ENCODE measurements around the gene BRD4.

The BRD4 gene

DNA sequence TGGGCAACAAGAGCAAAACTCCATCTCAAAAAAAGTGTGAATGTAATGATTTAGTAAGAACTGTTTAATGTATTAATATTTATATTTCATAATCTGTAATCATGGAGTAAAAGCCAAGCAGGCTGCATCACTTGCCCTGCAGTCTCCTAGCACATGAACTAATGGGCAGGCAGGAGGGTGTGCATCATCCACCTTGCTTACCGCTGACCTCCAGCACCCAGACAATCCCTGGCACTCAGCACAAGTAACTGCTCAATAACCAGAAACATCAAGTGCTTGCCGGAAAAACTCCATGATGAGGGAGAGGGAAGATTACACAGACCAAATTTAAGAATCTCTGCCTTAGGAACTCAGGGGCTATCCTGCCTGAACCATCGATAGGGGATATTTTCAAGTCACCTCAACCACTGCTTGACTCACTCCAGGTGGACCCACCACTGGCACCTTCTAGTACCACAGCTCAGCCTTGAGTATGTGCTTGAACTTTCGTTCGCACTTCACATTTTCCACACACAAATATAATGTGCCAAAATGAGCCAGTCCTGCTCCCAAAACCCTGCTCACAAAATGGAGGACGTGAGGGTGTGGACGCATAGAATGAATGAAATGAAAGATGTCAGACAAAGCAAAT is 18.6 kb downstream of the BRD4 start:
- no peak for DNase-seq (ENCODE audit: low read depth)

DNA sequence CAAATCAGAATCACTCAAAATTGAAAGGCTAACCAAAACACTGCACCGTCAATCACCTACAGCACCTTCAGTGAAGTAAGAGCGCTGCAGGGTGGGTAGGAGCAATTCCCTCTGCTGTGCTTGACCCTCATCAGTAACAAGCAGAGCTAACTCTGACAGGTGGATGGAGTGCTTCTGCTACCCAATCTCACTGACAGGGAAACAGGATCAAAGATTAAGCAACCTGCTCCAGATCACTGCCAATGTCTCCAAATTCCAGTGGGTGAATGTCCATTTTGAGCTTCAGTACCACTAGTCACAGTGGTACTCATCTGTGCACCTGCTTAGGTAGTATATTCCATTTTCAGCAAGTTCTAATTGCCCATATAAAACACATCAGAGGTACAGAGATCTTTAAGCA is 25.2 kb downstream of the BRD4 start:
- no peak for DNase-seq (ENCODE audit: low read depth)

DNA sequence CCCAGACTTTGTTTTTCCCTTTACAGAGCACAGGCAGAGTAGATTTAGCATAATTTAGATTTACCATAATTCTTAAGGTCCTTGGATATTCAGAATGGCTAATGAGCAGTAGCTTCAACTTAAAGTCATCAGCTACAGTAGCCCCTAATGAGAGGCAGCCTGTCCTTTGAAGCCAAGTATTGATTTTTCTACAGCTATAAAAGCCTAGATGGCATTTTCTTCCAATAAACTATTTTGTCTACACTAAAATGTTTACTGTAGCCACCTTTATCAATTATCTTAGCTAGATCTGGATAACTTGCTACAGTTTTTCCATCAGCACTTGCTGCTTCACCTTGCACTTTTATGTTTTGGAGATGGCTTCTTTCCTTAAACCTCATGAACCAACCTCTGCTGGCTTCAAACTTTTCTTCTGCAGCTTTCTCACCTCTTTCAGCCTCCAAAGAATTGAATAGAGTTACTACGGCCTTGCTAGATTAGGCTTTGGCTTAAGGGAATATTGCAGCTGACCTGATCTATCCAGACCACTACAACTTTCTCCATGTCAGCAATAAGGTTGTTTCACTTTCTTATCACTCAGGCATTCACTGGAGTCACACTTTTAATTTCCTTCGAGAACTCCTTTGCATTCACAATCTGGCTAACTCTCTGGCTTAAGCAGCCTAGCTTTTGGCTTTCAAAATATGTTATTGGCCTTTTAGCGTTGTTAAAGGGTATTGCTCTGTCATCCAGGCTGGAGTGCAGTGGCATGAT is 26.6 kb downstream of the BRD4 start:
- DNase-seq (ENCODE audit: low read depth), result no peak

DNA sequence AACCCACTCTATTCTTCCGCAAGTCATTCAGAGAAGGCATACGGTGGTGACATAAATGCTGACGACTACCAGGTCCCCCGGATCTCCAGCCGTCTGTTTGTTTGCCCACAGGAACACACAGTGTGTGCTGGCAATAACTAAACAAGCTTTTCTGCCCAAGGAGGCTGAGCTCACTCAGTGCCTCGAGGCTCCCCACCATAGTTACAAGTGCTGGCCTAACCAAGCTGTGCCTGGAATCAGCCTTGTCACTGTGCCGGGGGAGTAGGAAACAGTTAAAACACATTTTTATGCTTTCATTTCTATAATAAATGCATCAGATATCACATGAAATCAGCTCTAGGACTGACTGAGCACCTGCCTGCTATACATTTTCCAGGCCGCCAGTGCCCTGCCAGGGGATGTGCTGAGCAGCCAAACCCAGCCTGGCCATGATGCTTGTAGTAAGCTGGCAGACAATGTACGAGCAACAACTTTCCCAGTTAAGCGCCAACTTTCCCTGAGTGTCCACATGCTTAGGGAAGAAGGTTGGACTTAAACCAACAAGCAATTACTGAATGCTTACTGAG is 28.1 kb downstream of the BRD4 start:
- no peak for DNase-seq (ENCODE audit: low read depth)

DNA sequence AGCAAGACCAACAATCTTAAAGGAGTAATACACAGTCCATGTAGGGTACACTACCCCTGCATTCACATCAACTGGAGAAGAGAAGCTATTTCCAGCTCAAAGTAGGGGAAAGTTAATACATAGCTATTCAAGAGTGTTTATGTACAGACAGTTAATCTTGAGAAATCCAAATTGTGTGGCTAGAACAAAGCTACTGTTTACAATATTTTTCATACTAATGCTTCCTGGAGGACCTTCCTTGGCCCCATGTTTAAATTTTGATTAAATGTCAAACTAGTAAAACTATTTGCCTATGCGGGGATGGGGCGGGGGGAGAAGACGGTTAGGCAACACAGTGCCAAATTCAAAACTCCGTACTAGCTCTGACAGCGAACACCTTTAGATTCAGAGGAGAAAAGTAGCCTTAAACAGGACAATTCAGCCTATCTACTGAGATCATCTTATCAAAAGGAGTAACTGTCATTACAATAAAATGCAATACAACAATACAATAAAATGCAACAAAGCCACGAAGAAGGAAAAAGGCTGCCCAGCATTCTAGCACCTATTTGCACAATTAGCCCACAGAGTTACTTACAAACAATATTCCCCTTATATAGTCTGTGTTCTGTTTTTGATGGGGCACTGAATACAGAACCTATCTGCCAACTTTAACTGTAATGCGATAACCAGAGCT is 29.1 kb downstream of the BRD4 start:
- DNase-seq (ENCODE audit: low read depth), result no peak

DNA sequence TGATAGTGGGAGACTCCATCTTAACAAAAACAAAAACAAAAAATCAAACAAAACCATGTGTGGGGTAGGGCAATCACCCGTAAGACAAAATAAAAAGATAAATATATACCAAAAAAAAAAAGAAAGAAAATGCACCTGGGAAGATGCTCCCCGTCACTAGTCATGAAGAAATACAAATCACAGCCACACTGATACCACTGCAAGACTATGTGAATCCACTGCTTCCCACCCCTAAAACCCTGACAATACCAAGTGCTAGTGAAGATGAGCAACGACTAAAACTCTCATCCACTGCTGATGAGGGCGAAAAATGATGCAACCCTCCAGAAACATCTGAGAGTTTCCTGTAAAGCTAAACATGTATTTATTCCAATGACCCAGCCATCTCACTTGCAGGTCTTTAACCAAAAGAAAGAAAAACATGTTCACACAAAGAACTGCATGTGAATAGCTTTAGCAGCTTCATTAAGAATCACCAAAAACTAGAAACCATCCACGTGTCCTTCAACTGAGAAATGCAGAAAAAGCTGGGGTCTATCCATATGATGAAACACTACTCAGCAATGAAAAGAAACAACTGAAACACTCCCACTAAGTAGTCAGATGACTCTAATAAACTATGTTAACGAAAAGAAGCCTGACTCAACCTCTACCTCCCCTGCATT is 31.7 kb downstream of the BRD4 start:
- DNase-seq (ENCODE audit: low read depth), result no peak

DNA sequence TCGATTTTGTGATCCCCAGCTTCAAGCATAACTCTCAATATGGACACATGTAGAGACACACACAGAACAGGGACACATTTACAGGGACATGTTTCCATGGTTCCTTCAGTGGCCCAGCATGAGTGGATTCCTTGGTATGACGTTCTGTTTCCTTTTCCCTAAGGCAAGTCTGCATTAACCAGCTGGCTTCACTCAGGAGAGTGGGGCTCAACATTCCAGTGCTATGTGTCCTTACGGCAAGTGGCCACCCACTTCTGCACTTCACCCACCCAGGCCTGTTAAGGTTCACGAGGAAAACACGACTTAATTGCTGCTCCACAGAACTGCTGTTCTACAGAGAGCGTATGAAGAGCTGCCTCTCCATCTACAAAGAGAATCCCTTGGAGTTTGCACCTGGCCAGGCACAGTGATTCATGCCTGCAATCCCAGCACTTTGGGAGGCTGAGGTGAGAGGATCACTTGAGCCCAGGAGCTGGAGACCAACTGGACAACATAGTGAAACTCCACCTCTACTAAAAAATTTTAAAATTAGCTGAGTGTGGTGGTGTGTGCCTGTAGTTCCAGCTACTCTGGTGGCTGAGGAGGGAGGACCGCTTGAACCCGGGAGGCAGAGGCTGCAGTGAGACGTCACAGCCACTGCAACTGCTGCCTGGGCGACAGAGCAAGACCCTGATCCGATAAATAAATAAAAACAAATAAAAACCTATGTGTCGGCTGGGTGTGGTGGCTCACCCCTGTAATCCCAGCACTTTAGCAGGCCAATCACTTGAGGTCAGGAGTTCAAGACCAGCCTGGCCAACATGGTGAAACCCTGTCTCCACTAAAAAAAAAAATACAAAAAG is 32.5 kb downstream of the BRD4 start:
- no peak for DNase-seq (ENCODE audit: low read depth)

DNA sequence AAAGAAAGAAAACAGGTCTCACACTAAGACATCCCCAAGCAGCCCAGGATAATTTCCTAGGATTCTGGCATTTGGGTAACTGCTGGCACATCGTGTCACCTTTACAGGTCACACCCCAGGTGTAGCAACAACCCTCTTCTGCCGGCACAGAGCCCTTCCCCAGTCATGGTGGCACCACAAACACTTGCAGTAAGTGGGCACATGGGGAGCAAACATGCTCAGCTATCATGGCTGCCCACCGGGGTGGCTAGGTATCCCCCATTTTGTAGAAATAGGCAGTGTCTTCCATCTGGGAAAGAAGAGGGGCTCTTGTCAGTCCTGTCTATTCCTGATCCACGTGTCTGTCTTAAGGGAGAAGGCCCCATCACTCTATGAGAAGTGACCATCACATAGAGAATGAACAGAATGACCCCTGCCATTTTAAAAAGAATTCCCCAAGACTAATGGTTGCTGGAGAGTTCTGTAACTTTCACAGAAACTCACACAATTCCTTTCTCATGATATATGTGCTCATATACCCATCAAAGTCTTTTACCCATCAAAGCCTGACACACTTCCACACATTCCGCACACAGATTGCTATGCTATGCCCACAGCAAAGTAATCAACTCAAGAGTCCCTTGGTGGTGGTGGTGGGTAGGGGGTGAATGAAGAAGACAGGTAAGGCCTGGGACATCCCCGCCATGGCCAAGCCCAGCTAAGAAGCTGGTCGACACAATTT is 33.3 kb downstream of the BRD4 start:
- no peak for DNase-seq (ENCODE audit: low read depth)

DNA sequence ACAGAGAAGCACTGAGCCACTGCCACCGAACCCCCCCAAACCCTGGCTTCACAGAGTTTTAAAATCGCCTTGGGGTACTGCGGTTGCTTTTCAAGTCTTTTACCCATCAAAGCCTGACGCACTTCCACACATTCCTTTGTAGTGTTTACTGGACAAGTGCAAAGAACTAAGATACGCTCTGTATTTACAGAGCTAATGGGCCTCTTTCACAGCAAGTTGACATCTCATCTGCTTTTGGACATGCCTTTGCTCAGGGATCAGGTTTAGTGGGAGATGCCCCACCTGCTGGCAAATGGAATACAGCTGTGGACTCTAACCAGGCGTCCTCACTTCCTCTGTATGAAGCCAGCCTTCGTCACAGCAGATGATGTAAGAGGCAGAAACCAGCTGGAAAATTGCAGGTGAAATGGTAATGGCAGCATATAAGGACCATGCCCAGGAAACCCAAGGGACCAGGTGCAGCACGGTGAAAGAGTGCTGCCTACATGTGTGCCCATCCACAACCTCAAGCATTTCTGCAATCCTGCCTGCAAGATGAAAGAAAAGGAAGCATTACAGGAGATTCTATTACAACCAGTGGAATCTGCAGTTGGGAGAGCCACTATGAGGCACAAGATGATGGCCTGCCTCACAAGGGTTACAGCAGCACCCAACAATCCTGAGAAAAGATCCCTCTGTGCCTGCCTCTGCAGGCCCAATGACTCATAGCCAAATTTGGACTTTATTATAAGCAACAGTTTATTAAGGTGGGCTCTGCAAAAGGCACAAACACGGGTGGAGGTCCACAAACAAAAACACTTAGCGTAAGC is 34.7 kb downstream of the BRD4 start:
- no peak for DNase-seq (ENCODE audit: low read depth)

DNA sequence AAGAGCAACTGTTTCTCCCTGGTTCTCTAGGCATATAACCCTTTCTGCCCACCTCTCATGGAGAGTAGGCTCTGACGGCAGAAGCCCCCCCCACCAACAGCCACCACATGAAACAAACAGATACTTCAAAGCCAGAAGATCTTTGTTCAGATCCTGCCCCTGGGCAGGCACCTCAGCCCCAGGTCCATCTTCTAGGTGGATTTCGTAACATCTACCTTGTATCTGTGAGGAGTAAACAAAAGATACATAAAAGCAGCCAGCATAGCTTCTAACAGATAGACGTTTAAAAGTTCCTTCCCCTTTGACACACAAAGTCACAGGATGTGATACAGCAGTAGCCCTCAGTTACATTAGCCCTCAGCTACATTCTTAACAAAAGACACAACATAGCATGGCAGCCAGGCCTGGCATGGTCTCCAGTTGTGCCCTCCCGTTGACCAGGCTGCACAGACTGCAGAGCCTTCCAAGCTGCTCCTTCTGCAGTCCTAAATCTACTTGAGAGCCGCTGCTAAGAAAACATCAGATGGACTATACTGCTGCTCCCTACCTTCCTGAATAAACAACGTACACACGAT is 35.4 kb downstream of the BRD4 start:
- DNase-seq (ENCODE audit: low read depth), result no peak

DNA sequence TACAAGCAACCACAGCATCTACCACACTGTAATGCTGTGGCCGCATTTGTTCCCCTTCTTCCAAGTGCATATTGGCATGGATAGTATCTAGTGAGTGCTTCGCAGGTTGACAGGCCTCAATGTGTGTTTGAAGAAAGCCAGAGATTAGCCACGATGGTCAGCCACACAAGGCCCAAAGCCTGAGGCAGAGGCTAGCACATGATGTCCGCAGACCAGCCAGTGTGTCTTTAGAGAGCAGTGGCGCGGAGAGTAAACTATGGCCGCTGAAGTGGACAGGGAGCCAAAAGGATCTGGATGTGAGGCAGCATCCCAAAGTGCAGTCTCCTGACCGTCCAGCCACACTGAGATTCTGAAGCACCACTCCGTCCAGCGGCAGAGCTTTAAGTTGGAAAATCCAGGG is 36.0 kb downstream of the BRD4 start:
- no peak for DNase-seq (ENCODE audit: low read depth)

DNA sequence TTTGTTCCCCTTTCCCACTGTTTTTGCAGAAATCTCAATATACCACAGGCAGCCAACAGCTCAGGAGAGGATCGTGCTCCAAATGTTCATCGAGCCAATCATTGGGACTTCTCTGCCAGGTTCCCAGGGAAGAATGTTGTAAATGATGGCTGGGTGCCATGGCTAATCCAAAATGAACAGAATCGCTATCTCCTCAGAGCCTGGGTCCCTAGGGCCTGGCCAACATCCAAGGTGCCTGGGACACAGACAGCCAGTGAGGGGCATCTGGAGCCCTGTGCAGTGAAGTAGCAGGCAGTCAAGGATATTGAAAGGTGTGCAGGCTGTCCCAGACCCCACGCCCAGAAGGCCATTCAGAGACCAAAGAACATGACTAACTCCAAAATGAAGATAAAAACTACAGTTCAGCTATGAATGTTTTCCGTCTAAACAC is 37.8 kb downstream of the BRD4 start:
- no peak for DNase-seq (ENCODE audit: low read depth)

DNA sequence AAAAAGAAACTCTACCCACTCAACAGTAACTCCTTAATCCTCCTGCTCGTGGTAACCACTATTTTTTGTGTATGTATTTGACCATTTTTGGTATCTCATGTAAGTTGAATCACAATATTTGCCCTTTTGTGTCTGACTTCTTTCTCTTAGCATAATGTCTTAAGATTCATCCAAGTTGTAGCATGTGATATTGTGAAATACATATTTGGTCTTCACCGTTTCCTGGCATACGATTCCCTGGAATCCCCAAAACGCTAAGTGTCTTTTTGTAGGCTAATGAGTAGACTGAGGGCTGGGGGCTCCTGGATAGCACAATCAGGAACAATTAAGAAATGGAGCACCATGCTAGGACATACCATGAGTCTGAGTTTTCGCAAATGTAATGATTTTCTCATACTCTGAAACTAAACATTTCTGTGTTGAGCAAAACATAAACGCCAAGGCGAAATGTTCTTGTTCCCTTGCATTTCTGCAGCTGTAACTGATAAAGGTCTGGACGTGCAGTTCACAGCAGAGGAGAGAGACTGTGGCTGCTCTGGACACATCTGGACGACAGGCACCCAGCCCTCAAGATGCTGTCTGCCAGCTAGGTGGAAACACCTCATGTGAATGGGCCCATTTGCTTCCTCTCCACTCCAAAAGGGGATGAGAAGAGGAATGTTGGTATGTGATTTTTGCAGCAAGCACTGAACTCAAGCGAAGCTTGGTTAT is 38.4 kb downstream of the BRD4 start:
- DNase-seq (ENCODE audit: low read depth), result no peak

DNA sequence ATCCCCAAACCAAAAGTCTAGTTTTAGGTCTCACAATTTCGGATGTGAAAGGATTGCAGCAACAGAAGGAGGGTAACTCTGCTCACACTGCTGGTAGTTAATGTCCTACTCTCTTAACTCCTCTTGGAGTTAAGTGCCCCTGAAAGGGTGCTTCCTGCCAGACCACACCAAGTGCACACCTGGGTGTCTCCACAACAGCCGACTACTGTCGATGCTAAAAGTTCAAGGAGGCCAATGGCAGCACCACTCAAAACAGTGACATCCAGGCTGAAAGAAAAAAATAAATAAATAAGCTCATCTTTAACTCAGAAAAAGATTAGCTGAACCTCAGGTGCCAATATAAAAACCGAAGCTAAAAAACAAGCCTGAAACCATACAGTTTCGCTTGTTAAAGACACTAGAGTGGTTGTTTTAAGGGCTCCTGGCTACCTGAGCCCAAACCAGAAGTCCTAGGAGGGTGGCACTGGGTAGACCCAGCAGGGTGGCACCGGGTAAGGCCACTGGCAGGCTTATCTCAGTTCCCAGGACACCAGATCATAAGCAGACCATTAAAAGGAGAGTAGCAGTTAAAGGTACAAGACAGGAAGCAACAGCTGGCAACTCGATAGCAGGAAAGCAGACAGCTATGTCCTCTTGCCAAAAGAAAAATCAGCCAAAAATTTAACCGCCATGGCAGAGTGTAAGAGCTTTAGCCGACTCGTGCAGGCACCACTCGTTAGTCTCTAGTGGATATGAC is 39.3 kb downstream of the BRD4 start:
- no peak for DNase-seq (ENCODE audit: low read depth)

DNA sequence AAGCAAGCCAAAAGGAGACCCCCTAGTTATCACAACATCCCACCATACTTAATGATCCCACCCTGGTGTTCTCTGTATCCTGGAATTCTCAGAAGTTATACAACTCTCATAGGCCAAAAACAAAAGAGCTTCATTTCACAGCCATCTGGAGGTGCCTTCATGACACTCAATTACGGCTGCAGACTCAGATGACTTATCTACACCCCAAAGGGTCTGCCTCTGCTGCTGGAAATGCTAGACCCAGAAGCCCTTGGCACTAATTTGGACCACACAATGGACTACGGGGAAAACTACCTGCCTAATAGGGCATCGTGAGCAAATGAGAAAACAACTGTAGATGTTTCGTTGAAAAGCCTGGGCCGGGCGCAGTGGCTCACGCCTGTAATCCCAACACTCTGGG is 40.2 kb downstream of the BRD4 start:
- no peak for DNase-seq (ENCODE audit: low read depth)

DNA sequence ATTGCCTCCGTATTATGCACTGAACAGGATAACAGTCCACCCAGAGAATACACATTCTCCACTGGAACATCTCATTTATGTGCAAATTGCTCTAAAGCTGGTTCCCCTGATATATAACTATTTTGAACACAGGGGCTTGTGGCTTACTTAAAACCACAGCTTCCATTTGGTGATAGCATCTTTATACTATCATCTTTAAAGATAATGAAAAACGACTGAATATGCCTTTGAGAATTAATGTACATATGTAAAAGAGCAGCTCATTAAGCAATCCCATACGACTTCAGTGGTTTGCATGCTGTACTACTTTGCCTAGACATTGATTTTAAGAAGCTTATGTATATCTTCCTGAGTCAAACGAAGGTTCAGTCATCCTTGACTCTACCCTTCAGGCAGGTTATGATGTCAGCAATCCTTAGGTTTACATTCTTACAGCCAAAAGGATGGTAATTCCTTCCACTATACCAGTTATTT is 40.8 kb downstream of the BRD4 start:
- DNase-seq (ENCODE audit: low read depth), result no peak

DNA sequence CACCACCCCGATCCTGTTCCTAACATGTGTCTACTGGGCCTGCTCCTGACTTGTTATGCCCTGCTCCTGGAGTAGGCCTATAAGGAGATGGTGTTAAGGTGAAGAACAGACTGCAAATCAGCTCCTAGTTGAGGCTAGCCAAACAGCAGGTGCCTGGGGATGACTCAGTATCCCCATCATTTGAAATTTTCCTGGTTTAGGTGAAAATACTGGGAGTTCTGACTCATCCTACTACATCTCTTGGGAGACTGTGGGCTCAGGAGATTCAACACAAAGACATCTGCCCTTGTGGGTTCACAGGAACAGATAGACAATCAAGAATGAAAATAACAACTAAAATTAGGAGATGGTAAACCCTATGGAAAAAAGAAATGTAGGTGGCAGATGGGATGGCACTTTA is 41.2 kb downstream of the BRD4 start:
- no peak for DNase-seq (ENCODE audit: low read depth)

DNA sequence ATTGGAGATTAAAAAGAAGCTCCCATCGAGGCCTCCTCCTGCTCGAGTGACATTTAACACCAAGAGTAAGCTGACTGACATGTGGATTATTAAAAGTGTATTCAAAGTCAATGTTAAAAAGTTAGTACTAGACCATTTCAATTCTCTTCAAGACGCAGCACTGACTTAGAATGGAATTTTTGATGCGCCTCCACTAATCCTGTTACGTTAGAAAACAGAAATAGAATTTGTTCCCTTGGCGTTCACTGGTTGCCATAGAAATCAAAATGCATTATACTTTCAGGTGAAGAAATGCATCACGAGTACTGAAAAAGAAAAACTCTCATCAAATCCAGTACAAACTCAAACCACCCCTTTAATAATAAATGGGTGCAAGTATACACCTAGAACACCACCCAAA is 42.2 kb downstream of the BRD4 start:
- DNase-seq (ENCODE audit: low read depth), result no peak

Measured in stromal cell of bone marrow (primary cell).